ENCODE data around the gene ZMYND11. TPM values are rescaled to one million over a fixed set of nuclear protein-coding genes. Genes with fewer than 3 reads are reported as not detected.

ZMYND11 gene
- total and polyA plus RNA-seq, 2 experiments from 2014 or later = 31.5 to 70.2 TPM

DNA sequence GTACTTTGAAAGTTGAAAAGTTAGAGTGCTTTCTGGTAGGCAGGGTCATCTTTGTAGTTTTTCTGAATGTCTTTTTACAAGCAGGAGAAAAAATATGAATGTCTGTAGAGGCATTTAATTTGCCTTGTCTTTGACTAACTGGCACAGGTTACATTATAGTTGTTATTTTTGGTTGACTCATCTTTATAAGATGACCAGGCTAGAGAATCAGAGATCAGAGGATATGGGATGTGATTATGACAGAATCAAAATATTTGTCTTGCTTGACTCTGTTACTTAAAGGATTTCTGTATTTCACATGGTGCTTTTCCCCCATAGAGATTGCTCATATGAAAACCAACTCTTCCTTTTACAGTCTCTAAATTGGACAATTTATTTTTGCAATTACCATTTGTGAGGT is 2.4 kb downstream of the ZMYND11 start:
- Histone ChIP-seq H2AFZ (no peak overlapping the region), H3K27ac (no peak overlapping the region), H3K79me2 (peaks cover 87% of the 10 kb centered on the region), H3K9me2 (replicated peaks; ENCODE audit: insufficient read depth) (no peaks in the 10 kb centered on the region), H3K4me2 (peak overlapping the region; percentile 92), H3K36me3 (replicated peaks; ENCODE audit: insufficient read depth, low read depth) (no peaks in the 10 kb centered on the region), H4K20me1 (ENCODE audit: insufficient read depth, poor library complexity, severe bottlenecking) (peaks cover 65% of the 10 kb centered on the region), H3K27me3 (no peaks in the 10 kb centered on the region), H3K4me1 (ENCODE audit: insufficient read depth) (peaks cover 42% of the 10 kb centered on the region), H3K9me3 (ENCODE audit: low read depth) (no peaks in the 10 kb centered on the region), H3K4me3 (no peak overlapping the region)
- TF ChIP-seq EZH2phosphoT487 (IDR thresholded peaks at IDR 0.05; ENCODE audit: low read depth, severe bottlenecking, unreplicated experiment) = no peak
- TF ChIP-seq, protein P1, sequence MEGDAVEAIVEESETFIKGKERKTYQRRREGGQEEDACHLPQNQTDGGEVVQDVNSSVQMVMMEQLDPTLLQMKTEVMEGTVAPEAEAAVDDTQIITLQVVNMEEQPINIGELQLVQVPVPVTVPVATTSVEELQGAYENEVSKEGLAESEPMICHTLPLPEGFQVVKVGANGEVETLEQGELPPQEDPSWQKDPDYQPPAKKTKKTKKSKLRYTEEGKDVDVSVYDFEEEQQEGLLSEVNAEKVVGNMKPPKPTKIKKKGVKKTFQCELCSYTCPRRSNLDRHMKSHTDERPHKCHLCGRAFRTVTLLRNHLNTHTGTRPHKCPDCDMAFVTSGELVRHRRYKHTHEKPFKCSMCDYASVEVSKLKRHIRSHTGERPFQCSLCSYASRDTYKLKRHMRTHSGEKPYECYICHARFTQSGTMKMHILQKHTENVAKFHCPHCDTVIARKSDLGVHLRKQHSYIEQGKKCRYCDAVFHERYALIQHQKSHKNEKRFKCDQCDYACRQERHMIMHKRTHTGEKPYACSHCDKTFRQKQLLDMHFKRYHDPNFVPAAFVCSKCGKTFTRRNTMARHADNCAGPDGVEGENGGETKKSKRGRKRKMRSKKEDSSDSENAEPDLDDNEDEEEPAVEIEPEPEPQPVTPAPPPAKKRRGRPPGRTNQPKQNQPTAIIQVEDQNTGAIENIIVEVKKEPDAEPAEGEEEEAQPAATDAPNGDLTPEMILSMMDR (IDR thresholded peaks at IDR 0.05; ENCODE audit: poor library complexity) = no peak
- no peak for TF ChIP-seq EZH2 (IDR thresholded peaks at IDR 0.05; ENCODE audit: borderline replicate concordance)
- DNase-seq (ENCODE audit: low spot score) = no peak

DNA sequence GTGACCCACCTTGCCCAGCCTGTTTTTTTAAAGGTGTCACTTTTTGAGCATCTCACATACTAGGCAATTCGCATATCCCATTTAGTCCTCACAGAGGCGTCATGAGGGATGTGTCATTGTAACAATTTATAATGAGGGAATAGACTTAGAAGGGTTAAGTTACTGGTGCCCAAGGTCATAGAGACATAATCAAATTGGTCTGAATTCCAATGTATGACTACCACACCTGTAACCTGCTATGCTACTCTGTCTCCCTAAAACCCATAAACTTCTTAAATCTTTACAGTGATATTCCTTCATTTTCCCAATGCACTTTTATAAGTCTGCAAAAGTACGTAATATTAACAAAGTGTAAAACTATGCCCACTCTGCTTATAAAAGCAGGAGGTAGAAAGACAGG is 7.1 kb downstream of the ZMYND11 start:
- Histone ChIP-seq H4K20me1 (ENCODE audit: insufficient read depth, poor library complexity, severe bottlenecking) (peaks cover 93% of the 10 kb centered on the region), H3K79me2 (peaks cover 100% of the 10 kb centered on the region)
- TF ChIP-seq EZH2 (IDR thresholded peaks at IDR 0.05; ENCODE audit: borderline replicate concordance) (no peak), EZH2phosphoT487 (IDR thresholded peaks at IDR 0.05; ENCODE audit: low read depth, severe bottlenecking, unreplicated experiment) (no peak)
- TF ChIP-seq, protein P1 (IDR thresholded peaks at IDR 0.05; ENCODE audit: poor library complexity) = no peak

DNA sequence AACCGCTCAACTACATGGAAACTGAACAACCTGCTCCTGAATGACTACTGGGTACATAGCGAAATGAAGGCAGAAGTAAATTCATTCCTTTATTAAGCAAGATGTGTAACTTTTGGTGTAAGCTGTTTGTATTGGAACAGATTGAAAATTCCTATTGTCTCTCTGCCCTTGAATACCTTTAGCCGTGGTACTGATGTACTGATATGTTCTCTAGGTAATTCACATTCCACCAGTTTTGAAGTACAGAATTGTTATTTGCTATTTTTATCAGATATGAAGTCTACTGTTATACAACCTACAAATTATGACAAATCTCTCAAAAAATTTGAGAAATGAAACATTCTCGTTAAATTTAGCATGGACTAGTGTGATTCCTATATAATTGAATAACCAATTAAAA is 17.7 kb downstream of the ZMYND11 start:
- WGBS (ENCODE audit: low lambda C conversion rate, missing lambda C conversion rate) = 91% methylated on average over 4 of the region's 4 CpGs
- peaks cover 95% of the 10 kb centered on the region for H3K79me2 ChIP-seq

More for the DNA sequence above, 7.1 kb downstream of the ZMYND11 start:
- Histone ChIP-seq H3K9me2 (replicated peaks; ENCODE audit: insufficient read depth) (no peaks in the 10 kb centered on the region), H3K4me2 (no peak overlapping the region), H3K4me3 (no peak overlapping the region), H3K9me3 (ENCODE audit: low read depth) (no peaks in the 10 kb centered on the region), H3K27me3 (no peaks in the 10 kb centered on the region), H2AFZ (no peak overlapping the region), H3K27ac (no peak overlapping the region), H3K36me3 (replicated peaks; ENCODE audit: insufficient read depth, low read depth) (no peaks in the 10 kb centered on the region), H3K4me1 (ENCODE audit: insufficient read depth) (peaks cover 24% of the 10 kb centered on the region)
- 89% methylated on average over 3 of the region's 3 CpGs for WGBS (ENCODE audit: low lambda C conversion rate, missing lambda C conversion rate)
- no peak for DNase-seq (ENCODE audit: low spot score)

More for the DNA sequence above, 17.7 kb downstream of the ZMYND11 start:
- no peak for DNase-seq (ENCODE audit: low spot score)
- Histone ChIP-seq H4K20me1 (ENCODE audit: insufficient read depth, poor library complexity, severe bottlenecking) (peaks cover 33% of the 10 kb centered on the region), H3K9me2 (replicated peaks; ENCODE audit: insufficient read depth) (no peaks in the 10 kb centered on the region), H3K4me1 (ENCODE audit: insufficient read depth) (no peaks in the 10 kb centered on the region), H3K27ac (no peak overlapping the region), H3K4me2 (no peak overlapping the region), H3K9me3 (ENCODE audit: low read depth) (no peaks in the 10 kb centered on the region), H3K27me3 (no peaks in the 10 kb centered on the region), H2AFZ (no peak overlapping the region), H3K36me3 (replicated peaks; ENCODE audit: insufficient read depth, low read depth) (no peaks in the 10 kb centered on the region), H3K4me3 (no peak overlapping the region)
- TF ChIP-seq EZH2phosphoT487 (IDR thresholded peaks at IDR 0.05; ENCODE audit: low read depth, severe bottlenecking, unreplicated experiment) (no peak), EZH2 (IDR thresholded peaks at IDR 0.05; ENCODE audit: borderline replicate concordance) (no peak)
- TF ChIP-seq, protein P1 (IDR thresholded peaks at IDR 0.05; ENCODE audit: poor library complexity) = no peak

All from hepatocyte (in vitro differentiated cells).